Fibroblast of skin of right quadriceps (primary cell): ENCODE measurements around the gene NRXN2.

Experiments used
- DNase-seq: peaks from one replicate; pipeline ENCODE4 v3.0.0-alpha.2; 2013

The NRXN2 gene

DNA sequence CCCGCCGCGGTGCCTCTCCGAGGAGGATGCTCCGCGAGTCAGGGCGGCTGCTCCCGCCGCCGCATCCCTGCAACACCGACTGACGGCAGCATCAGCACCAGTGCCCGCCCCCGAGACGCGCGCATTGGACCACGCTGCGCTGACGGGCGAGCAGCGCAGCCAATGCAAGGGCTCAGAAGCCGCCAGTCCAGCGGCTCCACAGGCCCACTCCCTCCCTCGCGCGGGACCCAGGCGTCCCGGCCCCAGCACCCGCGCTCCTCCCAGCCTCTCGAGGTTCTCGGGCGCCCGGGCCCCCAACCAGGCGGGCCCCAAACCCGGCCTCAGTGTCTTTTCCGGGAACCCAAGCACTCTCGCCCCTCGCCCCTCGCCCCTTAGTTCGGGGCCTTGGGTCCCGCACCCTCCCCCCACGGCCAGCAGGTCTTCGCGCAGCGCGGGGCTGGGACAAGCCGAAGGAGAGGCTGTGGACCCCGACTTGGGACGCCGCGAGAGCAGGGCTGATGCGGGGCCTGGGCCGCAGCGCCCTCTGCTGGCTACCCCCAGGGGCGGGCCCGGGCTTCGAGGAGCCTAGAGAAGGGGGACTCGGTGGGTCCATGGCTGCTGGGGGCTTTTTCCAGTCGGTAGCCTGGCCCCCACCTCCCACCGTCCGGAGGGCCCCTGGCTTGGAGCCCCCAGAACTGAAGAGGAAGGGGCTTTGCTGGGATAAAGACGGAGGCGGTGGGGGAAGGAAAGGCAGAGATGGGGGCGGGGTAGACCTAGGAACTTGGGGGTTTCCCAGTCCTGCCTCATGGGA lies at the start of gene NRXN2:
Gene NRXN2 (minus strand): TSS at position 81 of the 790 bp plus-strand sequence. CDS start 9,498 bp downstream, outside the sequence.
- peak; percentile 76 for DNase-seq

- no peak for DNase-seq
Observed at GRCh38 chr11:64772303-64773018, 49.5 kb upstream of the NRXN2 start.

DNA sequence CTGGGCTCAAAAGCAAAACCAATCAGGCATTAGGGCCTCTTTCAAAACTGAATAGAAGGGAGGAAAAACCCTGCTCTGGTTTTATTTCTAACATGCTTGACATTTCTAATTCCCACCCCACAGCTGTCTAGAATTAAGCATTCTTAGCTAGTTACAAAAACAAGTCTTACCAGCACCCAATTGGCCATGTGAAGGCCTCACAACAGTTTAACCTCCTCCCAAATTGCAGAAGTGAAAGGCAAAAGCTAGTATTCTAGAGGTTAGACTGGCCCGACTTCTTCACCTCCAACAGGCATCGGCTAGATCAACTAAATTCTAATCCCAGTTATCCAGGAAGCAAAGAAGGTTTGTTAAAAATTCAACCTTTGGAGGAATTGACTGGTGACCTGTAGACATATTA lies 48.9 kb upstream of the NRXN2 start:
- no peak for DNase-seq

DNA sequence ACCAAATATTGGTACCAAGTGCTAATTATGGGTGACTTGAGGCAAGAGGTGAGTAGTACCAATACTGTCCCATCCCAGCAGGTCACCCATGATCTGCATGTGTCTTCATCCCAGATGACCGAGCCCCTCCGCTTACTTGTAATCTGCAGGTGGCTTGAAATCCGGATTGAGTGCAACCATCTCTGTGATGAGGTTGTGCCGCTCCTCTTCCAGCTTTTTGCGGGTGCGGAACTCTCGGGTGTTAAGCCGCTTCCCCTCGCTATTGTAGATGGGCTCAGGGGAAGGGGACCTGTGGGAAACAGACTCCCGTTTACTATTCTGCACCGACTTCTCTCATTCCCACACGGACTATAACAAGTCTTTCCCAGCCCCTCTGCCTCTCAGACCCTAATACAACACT lies 47.1 kb upstream of the NRXN2 start:
- no peak for DNase-seq

- DNase-seq = no peak
Observed at GRCh38 chr11:64769283-64769682, 46.3 kb upstream of the NRXN2 start.

- no peak for DNase-seq
Observed at GRCh38 chr11:64768300-64768694, 45.3 kb upstream of the NRXN2 start.

DNA sequence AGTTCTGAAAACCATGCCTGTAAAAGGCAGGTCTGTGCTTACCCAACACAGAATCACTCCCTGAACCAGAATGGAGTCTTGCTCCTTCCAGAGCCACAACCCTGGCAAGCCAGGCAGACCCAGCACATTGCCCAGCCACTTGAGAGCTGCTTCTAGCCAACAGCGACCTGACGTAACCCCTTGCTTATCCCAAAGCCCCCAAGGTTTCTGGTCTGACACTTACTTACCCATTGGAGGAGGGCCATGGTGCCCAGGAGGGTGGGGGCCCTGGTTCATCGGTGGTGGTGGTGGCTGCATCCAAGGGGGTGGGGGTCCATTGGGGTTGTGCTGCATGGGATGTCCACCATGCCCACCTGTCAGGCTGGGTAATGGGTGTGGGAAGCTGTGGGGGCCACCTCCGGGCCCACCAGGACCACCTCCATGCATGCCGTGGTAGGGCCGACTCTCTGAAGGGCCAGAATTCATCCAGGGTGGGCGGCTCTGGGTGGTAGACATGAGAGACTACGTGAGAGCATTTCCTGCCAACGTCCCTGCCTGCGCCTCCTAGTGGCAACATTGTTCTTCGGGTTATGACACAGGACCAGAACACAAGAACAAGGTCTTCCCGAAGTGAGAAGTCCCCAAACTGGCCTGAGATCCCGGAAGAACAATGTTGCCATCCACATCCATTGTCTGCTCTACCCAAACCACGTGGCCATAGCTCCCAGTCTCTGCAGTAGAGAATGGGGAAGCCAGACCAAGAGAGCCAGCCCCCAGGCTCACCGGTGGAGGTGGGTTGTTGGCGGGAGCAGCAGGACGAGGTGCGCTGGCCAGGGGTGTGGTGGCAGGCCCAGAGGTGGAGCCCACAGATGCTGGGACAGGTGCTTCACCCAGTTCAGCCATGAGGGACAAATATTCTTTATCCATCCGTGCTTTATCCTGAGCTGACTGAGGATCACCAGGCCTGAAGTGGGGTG lies 44.6 kb upstream of the NRXN2 start:
- DNase-seq = peak; percentile 60

DNA sequence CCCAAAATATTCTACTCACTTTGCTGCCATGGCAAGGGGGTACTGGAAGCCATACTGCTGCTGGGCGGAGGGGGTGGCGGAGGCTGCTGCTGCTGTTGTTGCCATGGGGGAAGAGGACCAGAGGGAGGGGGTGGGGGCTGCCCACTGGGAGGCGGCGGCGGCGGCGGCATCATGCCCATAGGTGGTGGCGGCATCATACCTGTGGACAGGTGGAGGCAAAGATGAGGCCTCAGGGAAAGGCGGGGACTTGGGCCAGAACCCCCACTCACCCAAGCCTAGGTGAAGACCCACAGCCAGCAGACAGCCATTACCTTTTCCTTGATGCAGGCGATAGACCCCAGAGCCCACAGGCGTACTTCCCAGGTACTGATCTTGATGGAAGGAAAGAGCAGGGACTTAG lies 43.9 kb upstream of the NRXN2 start:
- DNase-seq = no peak

DNA sequence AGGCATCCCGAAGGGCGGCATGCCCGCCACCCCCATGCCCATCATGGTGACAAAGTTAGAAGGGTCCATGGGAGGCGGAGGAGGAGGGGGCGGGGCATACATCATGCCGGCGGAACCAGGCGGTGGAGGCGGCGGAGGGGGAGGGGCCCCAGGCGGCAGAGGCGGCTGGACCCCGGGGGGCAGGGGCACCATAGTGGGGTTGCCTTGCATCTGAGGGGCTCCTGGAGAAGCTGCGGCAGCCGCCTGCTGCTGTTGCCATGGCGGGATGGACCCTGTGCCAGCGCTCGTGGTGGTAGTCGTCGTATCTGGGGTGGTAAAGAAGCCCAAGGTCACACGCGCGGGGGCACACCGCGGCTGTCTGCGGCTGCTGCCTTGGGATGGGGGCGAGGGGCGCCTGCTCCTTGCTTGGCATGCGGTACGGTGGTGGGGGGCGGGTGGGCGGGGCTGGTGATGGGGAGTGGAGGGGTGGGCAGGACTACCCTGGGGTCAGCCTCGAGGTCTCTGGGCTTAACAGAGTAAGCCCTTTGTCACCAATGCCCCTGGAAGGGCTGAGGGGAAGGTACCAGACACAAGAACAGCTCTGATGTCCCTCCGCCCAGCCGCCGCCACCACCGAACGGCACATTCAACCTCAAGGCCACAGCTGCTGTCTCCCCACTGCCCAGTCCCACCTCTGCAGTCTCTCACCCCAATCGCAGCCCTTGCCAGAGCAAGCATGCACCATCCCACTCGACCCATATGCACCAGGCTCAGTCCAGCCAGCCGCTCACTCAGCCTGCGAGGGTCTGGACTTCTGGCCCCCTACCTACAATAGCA lies 43.1 kb upstream of the NRXN2 start:
- no peak for DNase-seq

DNA sequence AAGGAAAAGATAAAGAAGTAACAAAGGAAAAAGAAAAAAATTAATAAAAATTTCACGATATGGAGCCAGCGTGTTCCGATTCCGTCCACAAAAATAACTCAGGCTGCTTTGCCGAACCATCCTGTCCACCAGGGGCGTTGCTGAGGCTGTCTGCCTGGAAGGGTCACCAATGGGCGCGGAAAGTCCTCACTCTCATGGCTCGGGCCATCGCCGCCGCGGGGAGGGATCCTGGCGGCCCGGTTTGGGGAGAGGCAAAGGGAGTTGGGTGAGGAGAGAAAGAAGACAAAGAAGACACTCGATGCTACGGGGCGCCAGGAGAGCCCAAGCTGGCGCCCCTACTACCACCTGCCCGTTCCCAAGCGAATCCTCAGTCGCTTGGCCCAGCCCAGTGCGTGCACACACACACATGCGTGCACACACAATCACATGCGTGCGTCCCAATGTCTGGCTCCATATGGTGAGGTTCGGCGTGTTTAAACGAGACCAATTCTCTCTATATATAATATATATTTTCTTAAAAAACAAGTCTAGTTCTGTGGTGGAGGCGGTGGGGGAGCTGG lies 42.4 kb upstream of the NRXN2 start:
- no peak for DNase-seq

- DNase-seq = no peak
Observed at GRCh38 chr11:64764753-64765152, 41.8 kb upstream of the NRXN2 start.

DNA sequence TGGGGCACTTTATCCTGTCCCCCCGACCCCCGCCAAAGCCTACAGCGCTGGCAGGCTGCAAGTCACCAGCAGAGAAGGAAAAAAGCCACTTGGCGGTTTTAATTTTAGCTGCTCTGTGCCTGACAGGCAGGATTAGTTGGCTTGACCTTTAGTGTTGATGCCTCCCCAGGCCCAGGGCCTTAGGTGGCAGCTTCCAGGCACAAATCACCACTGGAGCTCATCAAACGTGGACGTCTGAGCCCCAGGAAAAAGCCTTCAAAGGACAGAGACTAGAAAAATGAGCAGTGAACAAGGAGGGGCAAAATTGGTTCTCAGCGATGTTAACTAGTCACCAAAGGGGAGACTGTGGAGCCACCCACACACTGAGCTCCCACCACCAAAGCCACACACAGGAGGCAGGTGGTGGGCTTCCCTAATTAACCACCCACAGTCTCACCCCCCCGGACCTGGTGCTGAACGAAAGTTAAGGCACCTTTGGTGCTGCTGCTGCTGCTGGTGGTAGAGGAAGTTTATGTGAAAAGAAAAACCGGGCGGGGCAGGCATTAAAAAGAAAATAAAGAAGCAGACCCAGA lies 41.1 kb upstream of the NRXN2 start:
- no peak for DNase-seq

- no peak for DNase-seq
Observed at GRCh38 chr11:64763526-64764039, 40.6 kb upstream of the NRXN2 start.

DNA sequence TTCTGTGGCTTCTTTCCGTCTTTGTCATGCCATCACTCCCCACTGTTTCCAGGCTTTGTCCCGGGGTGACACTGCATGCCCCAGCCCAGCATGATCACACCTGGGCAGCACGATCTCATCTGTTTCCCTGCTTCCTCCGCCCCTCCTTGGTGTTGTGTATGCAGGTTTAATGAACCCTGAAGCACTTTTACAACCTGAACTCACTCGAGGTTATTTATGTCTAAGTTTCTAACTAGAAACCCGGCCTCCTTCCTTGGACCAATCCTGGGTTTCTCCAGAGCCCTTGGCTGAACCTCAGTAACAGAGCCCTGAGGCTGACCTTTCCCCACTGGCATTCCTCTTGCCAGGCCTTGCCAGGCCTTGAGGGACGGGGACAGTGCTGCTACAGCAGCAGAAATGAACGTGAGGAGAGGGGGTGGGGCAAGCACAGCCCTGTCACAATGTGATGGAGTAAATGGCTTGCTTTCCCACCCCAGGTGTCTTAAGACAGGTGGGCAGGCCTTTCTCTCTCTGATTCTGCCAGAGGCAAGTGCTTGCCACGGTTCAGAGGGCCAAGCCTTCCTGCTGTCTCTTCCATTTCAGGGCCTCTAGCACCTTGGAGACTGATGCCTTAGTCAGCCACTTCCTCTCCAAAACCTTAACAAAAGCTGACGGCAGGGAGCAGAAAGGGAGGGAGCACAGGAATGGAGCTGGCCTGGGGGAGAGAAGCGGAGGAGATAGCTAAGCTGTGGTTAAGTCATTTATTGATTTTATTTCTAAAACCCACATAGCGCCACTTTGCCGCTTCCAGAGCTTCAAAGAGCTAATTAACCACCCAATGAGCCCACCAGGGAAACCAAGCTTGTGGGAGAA lies 39.9 kb upstream of the NRXN2 start:
- peak; percentile 74 for DNase-seq

DNA sequence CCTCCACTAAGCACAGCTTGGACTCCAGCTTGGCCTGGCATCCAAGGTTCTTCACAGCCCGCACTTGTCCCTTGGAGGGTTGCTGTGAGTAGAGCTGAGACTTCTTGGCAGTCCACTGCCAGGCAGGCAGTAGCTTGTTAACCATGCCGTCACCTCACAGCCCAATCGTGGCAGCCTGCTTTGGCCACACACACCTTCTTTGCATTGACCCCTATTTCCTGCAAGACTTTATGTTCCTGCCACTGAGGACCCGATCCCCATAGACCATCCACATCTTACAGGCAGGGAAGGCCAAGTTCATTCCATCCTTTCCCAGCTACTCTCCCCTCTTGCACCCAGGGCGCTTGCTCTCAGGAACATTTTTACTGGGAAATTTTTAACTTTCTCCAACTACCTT lies 39.3 kb upstream of the NRXN2 start:
- DNase-seq = no peak

DNA sequence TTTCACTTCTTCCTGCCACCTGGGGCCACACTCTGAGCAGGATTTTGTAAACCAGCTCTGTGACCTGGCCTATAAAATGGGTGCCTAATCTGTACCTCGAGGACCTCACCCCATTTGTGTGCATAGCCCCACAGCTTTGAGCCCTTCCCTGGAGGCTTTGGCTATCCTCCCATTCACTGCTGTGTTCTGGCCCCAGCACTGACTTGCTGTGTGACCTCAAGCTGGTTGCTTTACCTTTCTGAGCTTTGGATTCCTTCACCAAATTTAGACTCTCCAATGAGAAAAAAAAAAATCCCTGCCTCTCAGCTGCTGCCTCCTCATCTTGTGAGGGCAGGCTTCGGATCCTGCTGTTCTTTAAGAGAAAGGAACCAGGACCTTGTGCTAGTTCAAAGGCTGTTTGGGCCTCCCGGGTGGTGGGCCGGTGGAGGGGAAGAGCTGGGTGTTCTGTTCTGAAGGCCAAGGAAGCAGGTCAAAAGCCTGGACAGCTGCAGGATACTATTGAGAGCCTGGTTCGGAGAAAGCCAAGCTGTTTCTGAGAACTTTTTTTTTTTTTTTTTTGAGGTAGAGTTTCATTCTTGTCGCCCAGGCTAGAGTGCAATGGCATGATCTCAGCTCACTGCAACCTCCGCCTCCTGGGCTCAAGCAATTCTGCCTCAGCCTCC lies 37.9 kb upstream of the NRXN2 start:
- DNase-seq = no peak

- DNase-seq = peak; percentile 40
Observed at GRCh38 chr11:64759722-64760719, 37.0 kb upstream of the NRXN2 start, which contains the start of gene PYGM. TSS of gene PYGM (minus strand) at chr11:64759974. CDS start at chr11:64759898, 76 bp downstream.

GRCh38 chr11:64759131-64759721 lies 36.2 kb upstream of the NRXN2 start:
- no peak for DNase-seq
